Measurements from ENCODE around the gene SUV39H2.
"Not testable (repeated sequence)": the region's sequence is repeated elsewhere in the genome, so short reads cannot be mapped to it uniquely, and the experiment has no call there.

Gene SUV39H2

GRCh38 chr10:14852236-14852635 lies 26.4 kb upstream of the SUV39H2 start:
- Histone ChIP-seq H3K9me3 (ENCODE audit: control insufficient read depth, insufficient read depth, low read length) (no peaks in the 10 kb centered on the region), H3K4me3 (ENCODE audit: low read depth, low read length) (no peak overlapping the region), H3K4me1 (ENCODE audit: control insufficient read depth, insufficient read depth, low read length) (no peaks in the 10 kb centered on the region), H3K27me3 (ENCODE audit: control insufficient read depth, insufficient read depth, low read length) (no peaks in the 10 kb centered on the region), H3K9ac (ENCODE audit: low read depth, low read length) (no peak overlapping the region), H3K36me3 (ENCODE audit: control insufficient read depth, insufficient read depth, low read length) (no peaks in the 10 kb centered on the region)

GRCh38 chr10:14855453-14855852 lies 23.2 kb upstream of the SUV39H2 start:
- Histone ChIP-seq H3K27me3 (ENCODE audit: control insufficient read depth, insufficient read depth, low read length) (no peaks in the 10 kb centered on the region), H3K4me3 (ENCODE audit: low read depth, low read length) (no peak overlapping the region), H3K36me3 (ENCODE audit: control insufficient read depth, insufficient read depth, low read length) (no peaks in the 10 kb centered on the region), H3K9me3 (ENCODE audit: control insufficient read depth, insufficient read depth, low read length) (no peaks in the 10 kb centered on the region), H3K9ac (ENCODE audit: low read depth, low read length) (no peak overlapping the region), H3K4me1 (ENCODE audit: control insufficient read depth, insufficient read depth, low read length) (no peaks in the 10 kb centered on the region)

- Histone ChIP-seq H3K36me3 (ENCODE audit: control insufficient read depth, insufficient read depth, low read length) (no peaks in the 10 kb centered on the region), H3K9me3 (ENCODE audit: control insufficient read depth, insufficient read depth, low read length) (no peaks in the 10 kb centered on the region), H3K27me3 (ENCODE audit: control insufficient read depth, insufficient read depth, low read length) (no peaks in the 10 kb centered on the region), H3K9ac (ENCODE audit: low read depth, low read length) (no peak overlapping the region), H3K4me1 (ENCODE audit: control insufficient read depth, insufficient read depth, low read length) (no peaks in the 10 kb centered on the region), H3K4me3 (ENCODE audit: low read depth, low read length) (no peak overlapping the region)
Observed at GRCh38 chr10:14858338-14858960, 20.2 kb upstream of the SUV39H2 start.

DNA sequence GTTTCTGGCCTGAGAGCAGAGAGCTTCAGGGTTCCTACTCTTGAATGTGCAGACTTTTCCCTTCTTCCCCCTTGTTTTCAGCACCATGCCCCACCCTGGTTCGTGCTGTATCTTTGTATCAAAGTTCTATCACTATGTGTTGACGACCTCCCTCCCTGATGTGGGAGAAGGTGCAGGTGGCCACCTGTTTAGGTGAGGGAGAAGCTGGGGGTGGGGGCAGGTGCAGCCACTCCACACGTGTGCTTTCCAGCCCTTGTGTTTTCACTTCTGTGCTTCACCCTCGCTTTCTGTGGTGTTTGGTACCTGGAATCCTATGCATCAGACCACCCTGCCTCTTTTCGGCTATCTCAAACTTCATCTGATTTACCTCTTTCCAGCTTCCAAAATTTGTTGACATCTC lies 19.6 kb upstream of the SUV39H2 start:
- Histone ChIP-seq H3K27me3 (ENCODE audit: control insufficient read depth, insufficient read depth, low read length) (no peaks in the 10 kb centered on the region), H3K36me3 (ENCODE audit: control insufficient read depth, insufficient read depth, low read length) (no peaks in the 10 kb centered on the region), H3K4me3 (ENCODE audit: low read depth, low read length) (no peak overlapping the region), H3K9ac (ENCODE audit: low read depth, low read length) (no peak overlapping the region), H3K4me1 (ENCODE audit: control insufficient read depth, insufficient read depth, low read length) (no peaks in the 10 kb centered on the region), H3K9me3 (ENCODE audit: control insufficient read depth, insufficient read depth, low read length) (no peaks in the 10 kb centered on the region)

- Histone ChIP-seq H3K4me3 (ENCODE audit: low read depth, low read length) (no peak overlapping the region), H3K9ac (ENCODE audit: low read depth, low read length) (no peak overlapping the region), H3K9me3 (ENCODE audit: control insufficient read depth, insufficient read depth, low read length) (no peaks in the 10 kb centered on the region), H3K36me3 (ENCODE audit: control insufficient read depth, insufficient read depth, low read length) (no peaks in the 10 kb centered on the region), H3K27me3 (ENCODE audit: control insufficient read depth, insufficient read depth, low read length) (no peaks in the 10 kb centered on the region), H3K4me1 (ENCODE audit: control insufficient read depth, insufficient read depth, low read length) (no peaks in the 10 kb centered on the region)
Observed at GRCh38 chr10:14859775-14860174, 18.9 kb upstream of the SUV39H2 start.

- H3K27me3 ChIP-seq (ENCODE audit: control insufficient read depth, insufficient read depth, low read length): no peaks in the 10 kb centered on the region
Observed at GRCh38 chr10:14860791-14861190, 17.9 kb upstream of the SUV39H2 start.

GRCh38 chr10:14864466-14864865 lies 14.2 kb upstream of the SUV39H2 start:
- not testable (repeated sequence) for H3K36me3 ChIP-seq (ENCODE audit: control insufficient read depth, insufficient read depth, low read length)

More at GRCh38 chr10:14860791-14861190, 17.9 kb upstream of the SUV39H2 start:
- no peaks in the 10 kb centered on the region for H3K4me1 ChIP-seq (ENCODE audit: control insufficient read depth, insufficient read depth, low read length)
- H3K9me3 ChIP-seq (ENCODE audit: control insufficient read depth, insufficient read depth, low read length): no peaks in the 10 kb centered on the region
- no peaks in the 10 kb centered on the region for H3K36me3 ChIP-seq (ENCODE audit: control insufficient read depth, insufficient read depth, low read length)
- H3K9ac ChIP-seq (ENCODE audit: low read depth, low read length): no peak overlapping the region
- no peak overlapping the region for H3K4me3 ChIP-seq (ENCODE audit: low read depth, low read length)

GRCh38 chr10:14864871-14865270 lies 13.8 kb upstream of the SUV39H2 start:
- not testable (repeated sequence) for H3K27me3 ChIP-seq (ENCODE audit: control insufficient read depth, insufficient read depth, low read length); H3K4me3 ChIP-seq (ENCODE audit: low read depth, low read length); H3K36me3 ChIP-seq (ENCODE audit: control insufficient read depth, insufficient read depth, low read length); H3K4me1 ChIP-seq (ENCODE audit: control insufficient read depth, insufficient read depth, low read length); H3K9me3 ChIP-seq (ENCODE audit: control insufficient read depth, insufficient read depth, low read length); H3K9ac ChIP-seq (ENCODE audit: low read depth, low read length)

More at GRCh38 chr10:14864466-14864865, 14.2 kb upstream of the SUV39H2 start:
- H3K27me3 ChIP-seq (ENCODE audit: control insufficient read depth, insufficient read depth, low read length); H3K9me3 ChIP-seq (ENCODE audit: control insufficient read depth, insufficient read depth, low read length); H3K4me1 ChIP-seq (ENCODE audit: control insufficient read depth, insufficient read depth, low read length); H3K9ac ChIP-seq (ENCODE audit: low read depth, low read length); H3K4me3 ChIP-seq (ENCODE audit: low read depth, low read length): not testable (repeated sequence)

DNA sequence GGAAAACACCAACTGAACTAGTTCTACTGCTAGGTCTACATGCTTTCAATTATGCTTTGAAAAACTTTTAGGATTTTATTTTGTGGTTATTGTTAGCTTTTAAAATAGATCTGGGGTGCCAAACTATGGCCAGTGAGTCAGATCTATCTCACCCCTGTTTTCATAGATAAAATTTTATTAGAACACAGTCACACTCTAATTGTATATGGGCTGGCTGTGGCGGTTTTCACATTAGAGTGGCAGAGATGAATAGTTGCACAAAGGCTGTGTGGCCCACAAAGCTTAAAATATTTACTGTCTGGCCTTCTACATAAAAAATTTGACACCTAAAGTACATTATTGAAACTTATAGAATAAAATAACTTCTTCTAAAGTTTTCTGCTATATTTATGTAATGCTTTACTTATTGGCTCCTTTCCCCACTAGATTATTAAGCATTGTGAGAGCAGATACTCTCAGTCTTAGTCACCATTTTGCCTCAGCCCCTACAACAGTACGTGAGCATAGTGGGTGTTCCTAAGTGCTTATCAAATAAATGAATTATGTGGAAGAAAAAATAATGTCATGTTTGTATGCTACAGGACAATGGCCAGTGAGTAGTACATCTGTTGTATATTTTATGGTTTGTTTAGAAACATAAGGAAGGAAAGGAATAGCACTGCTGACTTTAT lies 5.4 kb upstream of the SUV39H2 start:
- no peak overlapping the region for H3K4me3 ChIP-seq (ENCODE audit: low read depth, low read length)
- H3K9ac ChIP-seq (ENCODE audit: low read depth, low read length): no peak overlapping the region
- no peaks in the 10 kb centered on the region for H3K9me3 ChIP-seq (ENCODE audit: control insufficient read depth, insufficient read depth, low read length)
- peaks cover 8% of the 10 kb centered on the region for H3K4me1 ChIP-seq (ENCODE audit: control insufficient read depth, insufficient read depth, low read length)
- H3K36me3 ChIP-seq (ENCODE audit: control insufficient read depth, insufficient read depth, low read length): no peaks in the 10 kb centered on the region
- H3K27me3 ChIP-seq (ENCODE audit: control insufficient read depth, insufficient read depth, low read length): no peaks in the 10 kb centered on the region

DNA sequence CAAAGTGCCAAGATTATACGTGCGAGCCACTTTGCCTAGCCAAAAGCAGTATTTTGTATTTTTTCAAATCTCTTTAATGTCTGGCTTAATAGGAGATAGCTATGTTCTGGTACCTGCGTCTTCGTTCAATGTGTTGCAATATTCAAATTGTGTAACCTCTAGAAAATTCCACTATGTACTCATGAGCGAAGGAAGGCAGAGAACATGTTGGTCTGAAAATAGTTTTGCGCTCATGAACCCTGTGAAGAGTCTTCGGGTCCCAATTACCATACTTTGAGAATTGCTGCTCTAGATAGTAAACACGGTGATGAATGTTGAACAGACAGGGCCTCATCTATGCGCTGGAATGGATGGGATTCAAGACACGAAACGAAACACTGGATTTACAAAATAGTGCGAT lies 2.7 kb upstream of the SUV39H2 start:
- Histone ChIP-seq H3K4me3 (ENCODE audit: low read depth, low read length) (no peak overlapping the region), H3K9me3 (ENCODE audit: control insufficient read depth, insufficient read depth, low read length) (no peaks in the 10 kb centered on the region), H3K4me1 (ENCODE audit: control insufficient read depth, insufficient read depth, low read length) (peaks cover 8% of the 10 kb centered on the region), H3K36me3 (ENCODE audit: control insufficient read depth, insufficient read depth, low read length) (no peaks in the 10 kb centered on the region), H3K27me3 (ENCODE audit: control insufficient read depth, insufficient read depth, low read length) (no peaks in the 10 kb centered on the region), H3K9ac (ENCODE audit: low read depth, low read length) (no peak overlapping the region)

DNA sequence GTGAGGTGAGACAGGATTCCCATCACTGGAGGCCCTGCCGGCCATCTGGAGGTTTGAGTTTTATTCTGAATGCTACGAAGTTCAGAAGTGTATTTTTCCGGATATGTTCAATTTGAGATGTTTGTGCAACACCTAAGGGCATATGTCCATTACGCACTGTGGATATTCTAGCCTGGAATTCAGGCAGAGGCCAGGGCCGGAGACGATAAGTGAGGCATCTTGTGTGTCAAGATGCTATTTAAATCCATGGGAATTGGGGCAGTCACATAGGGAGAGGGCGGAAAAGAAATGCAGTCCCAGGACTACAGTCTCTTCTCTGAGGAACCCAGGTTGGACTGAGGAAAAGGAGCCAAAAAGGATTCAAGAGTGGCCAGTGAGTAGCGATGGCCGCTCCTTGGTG lies 1.9 kb upstream of the SUV39H2 start:
- H3K9me3 ChIP-seq (ENCODE audit: control insufficient read depth, insufficient read depth, low read length): no peaks in the 10 kb centered on the region
- no peaks in the 10 kb centered on the region for H3K36me3 ChIP-seq (ENCODE audit: control insufficient read depth, insufficient read depth, low read length)
- peaks cover 8% of the 10 kb centered on the region for H3K4me1 ChIP-seq (ENCODE audit: control insufficient read depth, insufficient read depth, low read length)
- peak overlapping the region; percentile 93 for H3K4me3 ChIP-seq (ENCODE audit: low read depth, low read length)
- no peaks in the 10 kb centered on the region for H3K27me3 ChIP-seq (ENCODE audit: control insufficient read depth, insufficient read depth, low read length)
- H3K9ac ChIP-seq (ENCODE audit: low read depth, low read length): no peak overlapping the region

DNA sequence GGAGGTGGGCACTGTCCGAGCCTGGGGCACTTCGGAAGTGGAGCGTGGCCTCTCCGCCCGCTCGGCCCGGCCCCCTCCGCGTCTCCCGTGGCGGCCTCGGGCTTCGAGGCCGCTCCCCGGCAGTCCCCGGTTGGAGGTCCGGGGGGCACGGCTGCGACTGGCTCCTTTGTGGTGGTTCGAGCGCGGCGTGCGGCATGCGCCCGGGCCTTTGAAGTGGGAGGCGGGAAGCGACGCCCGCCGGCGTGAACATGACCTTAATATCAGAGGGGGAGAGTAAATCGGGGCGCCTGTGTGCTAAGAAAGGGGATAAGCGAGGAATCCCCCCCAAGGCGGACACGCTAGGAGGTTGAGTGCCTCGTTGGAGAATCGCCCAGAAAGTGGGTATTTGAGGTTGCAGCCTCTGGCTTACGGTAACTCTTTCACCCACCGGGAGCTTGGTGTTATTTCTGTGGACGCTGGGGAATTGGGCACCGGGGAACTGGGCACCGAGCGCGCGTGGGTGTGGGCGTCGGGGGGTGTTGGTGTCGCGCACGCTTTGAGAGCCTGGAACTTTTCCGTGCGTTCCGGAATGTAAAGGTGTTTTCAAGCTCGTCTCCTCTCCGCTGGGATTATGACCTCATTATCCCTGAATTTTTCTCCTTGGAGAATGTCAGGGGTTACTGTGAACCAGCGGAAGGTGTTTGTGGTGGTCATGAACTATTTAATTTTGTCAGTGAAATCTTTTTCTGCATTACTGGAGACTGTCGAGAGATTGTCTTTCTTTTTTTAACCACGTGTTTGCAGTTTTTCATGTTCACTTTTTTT lies 660 bp downstream of the SUV39H2 start:
- Histone ChIP-seq H3K27me3 (ENCODE audit: control insufficient read depth, insufficient read depth, low read length) (no peaks in the 10 kb centered on the region), H3K36me3 (ENCODE audit: control insufficient read depth, insufficient read depth, low read length) (no peaks in the 10 kb centered on the region), H3K4me3 (ENCODE audit: low read depth, low read length) (peak overlapping the region; percentile 79), H3K9me3 (ENCODE audit: control insufficient read depth, insufficient read depth, low read length) (no peaks in the 10 kb centered on the region), H3K4me1 (ENCODE audit: control insufficient read depth, insufficient read depth, low read length) (peaks cover 8% of the 10 kb centered on the region), H3K9ac (ENCODE audit: low read depth, low read length) (peak overlapping the region; percentile 88)

Measured in iPS-15b (cell line).